Peyer's patch (tissue), 4 donors: ENCODE data around the gene SLC4A11.

Experiments used
- POLR2A ChIP-seq, 2 donors: fragments of 450-650 bp; IDR thresholded peaks; one replicate each; pipeline ENCODE4 v1.5.1; 2017; ENCODE audit warnings: antibody characterized with exemption in 2 of 2, mild to moderate bottlenecking in 2 of 2, moderate library complexity in 2 of 2
- TF ChIP-seq, protein P1 (sequence below), 6 experiments: fragments of 450-650 bp in 4 of 6; fragments of 200-600 bp in 2 of 6; sonication (generic) in 1 of 6; IDR thresholded peaks; one replicate each; pipeline ENCODE4 v1.5.1; 2017 to 2019; ENCODE audit warnings: antibody characterized with exemption in 6 of 6, mild to moderate bottlenecking in 3 of 6, moderate library complexity in 1 of 6

DNA sequence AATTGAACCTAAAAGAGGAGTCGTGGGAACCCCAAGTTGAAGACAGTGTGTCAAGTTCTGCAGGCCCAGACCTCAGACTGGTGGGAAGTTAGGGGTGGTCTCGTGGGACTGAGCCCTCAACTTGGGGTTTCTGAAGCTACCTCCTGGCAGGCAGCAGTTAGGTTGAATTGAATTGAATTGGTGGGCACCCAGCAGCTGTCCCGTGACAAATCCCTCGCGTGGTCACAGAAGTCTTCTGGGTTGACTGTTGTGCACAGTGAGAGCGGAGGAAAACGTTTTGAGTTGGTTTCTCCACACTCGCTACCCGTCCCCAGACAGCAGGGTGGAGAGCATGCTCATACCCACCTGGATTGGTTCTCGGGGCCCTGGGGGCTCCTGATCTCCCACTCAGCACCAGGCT, 12.9 kb downstream of the SLC4A11 start:
- TF ChIP-seq, protein P1, sequence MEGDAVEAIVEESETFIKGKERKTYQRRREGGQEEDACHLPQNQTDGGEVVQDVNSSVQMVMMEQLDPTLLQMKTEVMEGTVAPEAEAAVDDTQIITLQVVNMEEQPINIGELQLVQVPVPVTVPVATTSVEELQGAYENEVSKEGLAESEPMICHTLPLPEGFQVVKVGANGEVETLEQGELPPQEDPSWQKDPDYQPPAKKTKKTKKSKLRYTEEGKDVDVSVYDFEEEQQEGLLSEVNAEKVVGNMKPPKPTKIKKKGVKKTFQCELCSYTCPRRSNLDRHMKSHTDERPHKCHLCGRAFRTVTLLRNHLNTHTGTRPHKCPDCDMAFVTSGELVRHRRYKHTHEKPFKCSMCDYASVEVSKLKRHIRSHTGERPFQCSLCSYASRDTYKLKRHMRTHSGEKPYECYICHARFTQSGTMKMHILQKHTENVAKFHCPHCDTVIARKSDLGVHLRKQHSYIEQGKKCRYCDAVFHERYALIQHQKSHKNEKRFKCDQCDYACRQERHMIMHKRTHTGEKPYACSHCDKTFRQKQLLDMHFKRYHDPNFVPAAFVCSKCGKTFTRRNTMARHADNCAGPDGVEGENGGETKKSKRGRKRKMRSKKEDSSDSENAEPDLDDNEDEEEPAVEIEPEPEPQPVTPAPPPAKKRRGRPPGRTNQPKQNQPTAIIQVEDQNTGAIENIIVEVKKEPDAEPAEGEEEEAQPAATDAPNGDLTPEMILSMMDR (IDR thresholded peaks at IDR 0.05): no peak
- no peak for TF ChIP-seq POLR2A (IDR thresholded peaks at IDR 0.05)
